Epidermal melanocyte (primary cell): ENCODE results near the gene SETD6.

Experiments
- DNase-seq: peaks from one replicate; pipeline ENCODE4 v3.0.0; 2011; ENCODE audit warnings: low spot score; ENCODE audit not compliant: insufficient read length

Gene SETD6

DNA sequence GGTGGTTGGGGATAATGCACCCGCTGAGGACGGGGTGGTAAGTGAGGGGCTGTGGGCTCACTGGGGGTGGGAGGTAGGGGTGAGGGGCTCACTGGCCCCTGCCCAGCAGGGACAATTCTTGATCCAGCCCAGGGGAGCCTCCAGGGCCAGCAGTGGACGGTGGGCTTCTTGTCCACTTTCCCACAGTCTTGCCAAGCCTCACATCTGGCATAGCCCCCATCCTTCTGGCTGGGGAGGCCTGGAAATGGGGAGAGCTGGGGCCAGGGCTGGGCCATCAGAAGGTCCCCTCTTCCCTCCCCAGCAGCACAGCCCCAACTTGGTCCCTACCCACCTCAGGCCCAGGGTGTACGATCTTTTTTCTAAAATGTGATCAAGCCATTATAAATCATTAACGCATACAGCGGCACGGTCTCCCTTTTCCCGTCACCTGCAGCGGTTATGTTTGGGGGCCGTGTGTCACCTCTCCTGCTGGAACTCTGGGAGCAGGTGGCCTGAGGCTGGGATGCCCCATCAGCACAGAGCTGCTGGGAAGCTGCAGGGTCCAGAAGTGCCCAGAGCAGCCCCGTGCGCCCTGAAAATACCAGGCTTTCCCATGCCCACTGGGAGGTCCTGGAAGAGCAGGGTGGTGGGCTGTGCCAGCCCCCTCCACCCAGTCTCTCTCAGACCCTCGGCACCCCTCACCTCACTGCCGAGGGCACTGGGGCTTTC is 7.2 kb upstream of the SETD6 start:
- no peak for DNase-seq

- DNase-seq, result no peak
These were observed 6.6 kb upstream of the SETD6 start for GRCh38 chr16:58508671-58509251.

DNA sequence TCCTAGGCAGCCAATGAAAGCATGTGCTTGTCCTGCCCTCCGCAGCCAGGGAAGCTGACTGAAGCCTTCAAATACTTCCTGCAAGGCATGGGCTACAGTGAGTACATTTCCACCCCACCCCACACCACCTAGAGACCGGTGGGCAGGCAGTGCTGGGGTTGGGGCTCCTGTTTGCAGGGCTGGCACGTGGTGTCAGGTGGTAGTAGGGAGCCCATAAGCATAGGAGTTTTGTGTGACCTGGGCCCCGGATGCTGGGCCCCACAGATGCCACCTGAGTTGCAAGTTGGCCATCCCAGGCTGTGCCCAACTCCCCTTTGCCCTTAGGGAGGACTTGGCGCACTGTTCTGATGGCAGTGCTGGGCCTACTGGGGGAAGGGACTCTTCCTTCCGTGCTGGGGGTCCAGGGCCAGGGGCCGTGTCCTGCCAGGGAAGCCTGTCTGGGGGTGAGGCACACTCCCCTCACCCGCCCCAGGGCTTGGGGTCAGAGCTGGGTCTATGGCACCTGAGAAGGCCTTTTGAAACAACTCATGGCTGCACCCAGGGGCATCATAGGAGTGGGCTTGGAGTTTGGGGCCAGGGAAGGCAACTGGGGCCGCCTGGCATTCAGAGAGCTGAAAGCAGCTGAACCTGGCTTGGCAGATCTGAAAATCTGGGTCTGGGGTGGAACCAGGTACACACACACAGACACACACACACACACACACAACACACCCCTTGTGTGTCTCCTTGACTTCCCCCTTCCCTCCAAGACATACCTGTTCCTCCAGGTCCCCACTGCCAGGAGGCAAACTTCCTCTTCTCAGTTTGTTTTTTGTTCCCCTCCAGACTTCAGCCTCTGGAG is 5.8 kb upstream of the SETD6 start:
- no peak for DNase-seq

DNA sequence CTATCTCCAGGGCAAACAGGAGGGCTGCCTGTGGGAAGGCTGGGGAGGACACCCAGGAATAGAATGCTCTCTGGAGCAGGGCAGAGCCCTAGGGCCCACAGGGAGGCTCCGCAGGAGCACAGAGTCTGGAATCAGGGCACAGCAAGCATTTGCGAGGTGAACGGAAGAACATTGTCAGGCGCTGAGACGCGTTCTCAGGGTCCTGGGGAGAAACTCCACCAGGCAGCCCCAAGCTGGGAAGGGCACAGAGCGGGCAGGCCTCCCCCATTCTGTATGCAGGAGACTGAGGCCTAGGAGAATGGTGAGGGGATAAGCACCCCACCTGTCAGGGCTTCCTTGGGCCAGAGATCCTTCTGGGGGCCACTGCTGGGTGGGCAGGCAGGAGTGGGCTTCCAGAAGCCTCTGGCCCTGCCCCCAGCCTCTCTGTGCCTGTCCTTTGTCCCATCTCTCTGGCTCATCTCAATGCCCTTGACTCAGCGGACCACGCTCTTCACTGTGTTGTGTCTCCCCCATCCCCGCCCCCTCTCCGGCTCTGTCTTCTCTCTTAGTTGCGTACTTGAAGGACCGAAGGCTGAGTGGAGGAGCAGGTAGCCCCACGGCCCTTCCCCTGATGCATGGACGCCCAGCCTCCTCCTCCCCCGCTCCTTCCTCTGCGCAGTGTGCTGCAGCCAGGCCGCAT is 5.1 kb upstream of the SETD6 start:
- no peak for DNase-seq

GRCh38 chr16:58510776-58511628 is 4.3 kb upstream of the SETD6 start:
- DNase-seq, result no peak

DNA sequence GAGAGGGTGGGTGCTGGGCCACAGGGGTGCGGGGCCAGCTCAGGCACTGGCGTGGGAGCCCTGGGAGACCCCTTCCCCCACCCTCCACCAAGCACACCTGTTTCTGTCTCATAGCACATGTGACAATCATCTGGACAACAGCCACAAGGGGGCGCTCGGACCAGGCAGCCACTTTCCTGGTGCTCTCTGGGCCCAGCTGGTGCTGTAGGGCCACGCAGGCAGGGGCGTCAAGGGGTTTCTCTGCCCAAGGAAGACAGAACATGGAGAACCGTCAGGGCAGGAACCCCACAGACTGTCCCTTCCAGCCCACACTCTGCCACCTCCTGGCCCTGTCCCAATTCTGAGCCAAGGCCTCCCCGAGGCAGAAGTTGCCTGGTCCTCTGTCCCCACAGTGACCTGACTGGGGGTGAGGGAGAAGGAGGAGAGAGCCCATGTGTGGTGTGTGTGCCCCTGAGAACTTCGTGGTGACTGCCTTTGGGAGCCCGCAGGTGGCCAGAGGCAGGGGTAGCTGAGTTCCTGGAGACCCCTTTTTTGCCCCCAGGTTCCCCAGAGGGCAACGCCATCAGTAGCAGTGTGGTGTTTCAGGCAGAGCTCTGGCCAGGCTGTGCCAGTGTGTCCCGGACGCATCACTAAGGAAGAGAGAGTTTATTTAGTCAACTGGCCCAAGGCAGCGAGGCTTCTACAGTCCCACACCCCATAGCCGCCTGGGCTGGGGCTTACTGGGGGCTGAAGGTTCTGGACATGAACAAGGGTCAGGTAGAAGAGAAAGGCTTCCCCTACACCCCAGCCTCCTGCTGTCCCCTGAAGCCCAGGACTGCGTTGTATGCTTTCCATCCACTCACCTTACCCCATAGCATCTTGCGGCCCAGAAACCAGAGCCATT is 3.1 kb upstream of the SETD6 start:
- DNase-seq, result no peak

GRCh38 chr16:58513874-58514273 is 1.4 kb upstream of the SETD6 start:
- no peak for DNase-seq

- no peak for DNase-seq
These were observed 802 bp downstream of the SETD6 start for GRCh38 chr16:58515871-58516767.

DNA sequence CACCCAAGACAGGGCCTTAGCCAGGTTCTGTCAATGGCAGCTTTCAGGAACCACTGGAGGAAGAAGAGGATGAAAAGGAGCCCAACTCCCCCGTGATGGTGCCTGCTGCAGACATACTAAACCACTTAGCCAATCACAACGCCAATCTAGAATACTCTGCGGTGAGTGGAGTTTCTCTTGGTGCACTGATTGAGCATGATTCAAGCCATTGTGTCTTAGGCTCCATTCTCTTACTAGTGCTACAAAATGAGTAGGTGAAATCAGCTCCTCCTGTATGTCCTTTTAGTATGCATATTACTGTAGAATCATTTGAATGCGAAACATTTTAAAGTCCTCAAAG is 1.4 kb downstream of the SETD6 start:
- no peak for DNase-seq

DNA sequence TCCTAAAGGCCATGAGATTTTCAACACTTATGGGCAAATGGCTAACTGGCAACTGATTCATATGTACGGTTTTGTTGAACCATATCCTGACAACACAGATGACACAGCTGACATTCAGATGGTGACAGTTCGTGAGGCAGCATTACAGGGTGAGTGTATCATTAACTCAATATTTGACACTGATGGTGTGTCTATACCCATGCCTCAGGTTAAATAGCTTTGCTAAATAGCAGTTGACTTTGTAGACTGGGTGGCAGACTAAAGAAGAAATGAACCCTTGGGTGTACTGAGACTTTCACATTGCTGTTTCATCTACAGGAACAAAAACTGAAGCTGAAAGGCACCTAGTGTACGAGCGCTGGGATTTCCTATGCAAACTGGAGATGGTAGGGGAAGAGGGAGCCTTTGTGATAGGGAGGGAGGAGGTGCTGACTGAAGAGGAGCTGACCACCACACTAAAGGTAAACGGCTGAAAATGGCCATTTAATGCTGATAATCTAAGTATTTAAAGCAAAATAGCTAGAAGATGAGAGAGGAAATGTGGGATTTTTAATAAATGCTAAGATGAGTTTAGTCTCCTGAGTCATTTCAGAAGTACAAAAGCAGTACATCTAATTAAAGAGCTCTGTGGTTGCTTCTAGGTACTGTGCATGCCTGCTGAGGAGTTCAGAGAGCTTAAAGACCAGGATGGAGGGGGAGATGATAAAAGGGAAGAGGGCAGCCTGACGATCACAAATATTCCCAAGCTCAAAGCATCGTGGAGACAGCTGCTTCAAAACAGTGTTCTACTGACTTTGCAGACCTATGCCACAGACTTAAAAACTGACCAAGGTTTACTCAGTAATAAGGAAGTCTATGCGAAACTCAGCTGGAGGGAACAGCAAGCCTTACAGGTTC is 3.0 kb downstream of the SETD6 start:
- DNase-seq, result no peak

GRCh38 chr16:58518980-58519368 is 3.7 kb downstream of the SETD6 start:
- DNase-seq, result no peak

GRCh38 chr16:58519707-58520106 is 4.4 kb downstream of the SETD6 start:
- DNase-seq, result no peak

DNA sequence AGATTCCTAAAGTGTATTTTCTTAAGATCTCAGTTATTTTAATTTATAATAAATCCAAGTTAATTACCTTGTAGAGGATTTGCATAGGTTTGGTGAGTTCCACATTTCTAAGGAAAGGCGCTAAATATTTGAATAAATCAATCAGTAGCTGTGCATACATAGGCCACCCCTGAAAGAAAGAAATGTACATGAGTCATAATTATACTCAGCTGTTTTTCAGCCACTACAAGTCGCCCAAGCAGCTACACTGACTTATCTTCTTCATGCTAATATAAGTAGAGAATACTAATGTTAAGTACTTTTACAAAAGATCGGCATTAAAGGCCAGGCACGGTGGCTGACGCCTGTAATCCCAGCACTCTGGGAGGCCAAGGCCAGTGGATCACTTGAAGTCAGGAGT is 14.9 kb downstream of the SETD6 start:
- no peak for DNase-seq

DNA sequence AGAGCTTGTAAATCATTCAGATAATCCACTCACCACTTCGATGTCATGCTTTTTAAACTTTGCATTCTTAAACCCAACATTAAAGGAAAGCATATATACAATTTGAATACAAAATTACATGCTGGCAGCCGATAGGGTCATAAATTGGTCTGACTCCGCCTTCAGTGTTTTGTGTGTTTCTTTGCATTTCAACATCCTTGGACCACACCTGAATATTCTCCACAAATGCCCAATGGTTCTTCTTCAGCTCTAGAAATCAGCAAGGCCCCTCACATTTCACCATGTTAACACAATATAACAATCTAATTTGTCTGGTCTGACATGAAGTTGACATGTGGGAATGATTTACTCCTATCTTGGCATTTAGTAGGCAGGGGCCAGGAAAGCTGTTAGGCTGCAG is 17.1 kb downstream of the SETD6 start:
- DNase-seq, result no peak

GRCh38 chr16:58533751-58534470 is 18.6 kb downstream of the SETD6 start:
- no peak for DNase-seq

DNA sequence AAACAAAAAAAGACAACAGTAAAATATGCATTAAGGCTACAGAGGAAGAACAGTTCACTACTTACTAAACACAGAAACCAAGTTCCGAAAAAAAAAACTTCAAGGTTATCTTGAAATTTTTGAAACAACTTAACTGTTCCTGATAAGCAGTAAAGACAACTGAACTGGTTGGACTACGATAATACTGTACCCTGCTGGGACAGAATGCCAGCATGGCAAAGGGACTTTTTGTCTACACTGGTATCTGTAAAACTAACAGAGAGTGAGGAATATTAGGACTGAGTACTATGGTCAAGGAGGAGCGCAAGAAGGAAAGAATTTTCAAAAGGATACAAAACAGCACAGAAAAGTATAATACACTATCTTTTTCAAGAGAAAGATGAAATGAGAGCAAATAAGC is 19.8 kb downstream of the SETD6 start:
- no peak for DNase-seq

- DNase-seq, result no peak
These were observed 21.0 kb downstream of the SETD6 start for GRCh38 chr16:58536278-58536677.
